GM12878 (cell line): ENCODE measurements around the gene ZMIZ1.

Source experiments
- FOXK2 ChIP-seq: fragments of 450-650 bp; IDR thresholded peaks from 2 replicates; pipeline ENCODE4 v1.6.1; 2017; ENCODE audit warnings: mild to moderate bottlenecking, moderate library complexity
- HDGF ChIP-seq: fragments of 450-650 bp; IDR thresholded peaks from 2 replicates; pipeline ENCODE4 v1.6.1; 2016; ENCODE audit warnings: antibody characterized with exemption
- PAX8 ChIP-seq: fragments of 450-650 bp; IDR thresholded peaks from 2 replicates; pipeline ENCODE4 v1.6.1; 2017; ENCODE audit warnings: mild to moderate bottlenecking, moderate library complexity
- POU2F2 ChIP-seq: IDR thresholded peaks from 3 replicates; pipeline ENCODE4 v1.6.1; 2011; ENCODE audit warnings: low read depth, mild to moderate bottlenecking, low read length, borderline replicate concordance
- TCF7 ChIP-seq: IDR thresholded peaks from 2 replicates; pipeline ENCODE4 v1.6.1; 2014; ENCODE audit warnings: antibody characterized with exemption, borderline replicate concordance
- TF ChIP-seq, protein P1 (sequence below): fragments of 450-650 bp; IDR thresholded peaks from 2 replicates; pipeline ENCODE4 v1.6.1; 2018; ENCODE audit warnings: borderline replicate concordance, mild to moderate bottlenecking; ENCODE audit not compliant: partially characterized antibody
- TF ChIP-seq, protein P2 (sequence below): fragments of 450-650 bp; IDR thresholded peaks from 2 replicates; pipeline ENCODE4 v1.6.1; 2017; ENCODE audit warnings: mild to moderate bottlenecking, moderate library complexity

DNA sequence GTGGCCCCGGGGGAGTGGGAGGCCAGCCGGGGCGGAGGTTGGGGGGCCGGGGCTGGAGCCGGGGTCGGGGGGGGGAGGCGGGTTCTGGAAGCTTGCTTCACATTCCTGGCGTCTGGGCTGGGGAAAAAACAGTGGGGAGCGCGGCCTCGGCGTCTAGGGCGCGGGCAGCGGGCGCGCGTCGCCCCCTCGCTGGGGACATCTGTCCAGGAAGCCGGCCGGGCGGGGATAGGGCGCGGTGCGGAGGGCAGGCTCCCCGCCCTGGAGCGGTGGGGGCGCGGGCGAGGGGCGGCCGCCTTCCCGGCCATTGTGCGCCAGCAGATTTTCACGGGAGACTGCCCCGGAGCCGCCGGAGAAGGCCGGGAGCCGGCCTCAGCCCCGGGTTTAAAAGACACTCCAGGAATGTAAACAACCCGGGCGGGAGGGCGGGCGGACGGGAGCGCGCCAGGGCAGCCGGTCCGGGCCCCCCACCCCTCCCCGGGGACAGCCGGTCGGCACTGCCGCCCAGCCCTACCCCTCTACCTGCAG is 1.4 kb downstream of the ZMIZ1 start:
- TF ChIP-seq PAX8 (no peak), FOXK2 (no peak), HDGF (no peak), POU2F2 (no peak), TCF7 (no peak)
- TF ChIP-seq, protein P1, sequence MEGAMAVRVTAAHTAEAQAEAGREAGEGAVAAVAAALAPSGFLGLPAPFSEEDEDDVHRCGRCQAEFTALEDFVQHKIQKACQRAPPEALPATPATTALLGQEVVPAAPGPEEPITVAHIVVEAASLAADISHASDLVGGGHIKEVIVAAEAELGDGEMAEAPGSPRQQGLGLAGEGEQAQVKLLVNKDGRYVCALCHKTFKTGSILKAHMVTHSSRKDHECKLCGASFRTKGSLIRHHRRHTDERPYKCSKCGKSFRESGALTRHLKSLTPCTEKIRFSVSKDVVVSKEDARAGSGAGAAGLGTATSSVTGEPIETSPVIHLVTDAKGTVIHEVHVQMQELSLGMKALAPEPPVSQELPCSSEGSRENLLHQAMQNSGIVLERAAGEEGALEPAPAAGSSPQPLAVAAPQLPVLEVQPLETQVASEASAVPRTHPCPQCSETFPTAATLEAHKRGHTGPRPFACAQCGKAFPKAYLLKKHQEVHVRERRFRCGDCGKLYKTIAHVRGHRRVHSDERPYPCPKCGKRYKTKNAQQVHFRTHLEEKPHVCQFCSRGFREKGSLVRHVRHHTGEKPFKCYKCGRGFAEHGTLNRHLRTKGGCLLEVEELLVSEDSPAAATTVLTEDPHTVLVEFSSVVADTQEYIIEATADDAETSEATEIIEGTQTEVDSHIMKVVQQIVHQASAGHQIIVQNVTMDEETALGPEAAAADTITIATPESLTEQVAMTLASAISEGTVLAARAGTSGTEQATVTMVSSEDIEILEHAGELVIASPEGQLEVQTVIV = no peak
- TF ChIP-seq, protein P2, sequence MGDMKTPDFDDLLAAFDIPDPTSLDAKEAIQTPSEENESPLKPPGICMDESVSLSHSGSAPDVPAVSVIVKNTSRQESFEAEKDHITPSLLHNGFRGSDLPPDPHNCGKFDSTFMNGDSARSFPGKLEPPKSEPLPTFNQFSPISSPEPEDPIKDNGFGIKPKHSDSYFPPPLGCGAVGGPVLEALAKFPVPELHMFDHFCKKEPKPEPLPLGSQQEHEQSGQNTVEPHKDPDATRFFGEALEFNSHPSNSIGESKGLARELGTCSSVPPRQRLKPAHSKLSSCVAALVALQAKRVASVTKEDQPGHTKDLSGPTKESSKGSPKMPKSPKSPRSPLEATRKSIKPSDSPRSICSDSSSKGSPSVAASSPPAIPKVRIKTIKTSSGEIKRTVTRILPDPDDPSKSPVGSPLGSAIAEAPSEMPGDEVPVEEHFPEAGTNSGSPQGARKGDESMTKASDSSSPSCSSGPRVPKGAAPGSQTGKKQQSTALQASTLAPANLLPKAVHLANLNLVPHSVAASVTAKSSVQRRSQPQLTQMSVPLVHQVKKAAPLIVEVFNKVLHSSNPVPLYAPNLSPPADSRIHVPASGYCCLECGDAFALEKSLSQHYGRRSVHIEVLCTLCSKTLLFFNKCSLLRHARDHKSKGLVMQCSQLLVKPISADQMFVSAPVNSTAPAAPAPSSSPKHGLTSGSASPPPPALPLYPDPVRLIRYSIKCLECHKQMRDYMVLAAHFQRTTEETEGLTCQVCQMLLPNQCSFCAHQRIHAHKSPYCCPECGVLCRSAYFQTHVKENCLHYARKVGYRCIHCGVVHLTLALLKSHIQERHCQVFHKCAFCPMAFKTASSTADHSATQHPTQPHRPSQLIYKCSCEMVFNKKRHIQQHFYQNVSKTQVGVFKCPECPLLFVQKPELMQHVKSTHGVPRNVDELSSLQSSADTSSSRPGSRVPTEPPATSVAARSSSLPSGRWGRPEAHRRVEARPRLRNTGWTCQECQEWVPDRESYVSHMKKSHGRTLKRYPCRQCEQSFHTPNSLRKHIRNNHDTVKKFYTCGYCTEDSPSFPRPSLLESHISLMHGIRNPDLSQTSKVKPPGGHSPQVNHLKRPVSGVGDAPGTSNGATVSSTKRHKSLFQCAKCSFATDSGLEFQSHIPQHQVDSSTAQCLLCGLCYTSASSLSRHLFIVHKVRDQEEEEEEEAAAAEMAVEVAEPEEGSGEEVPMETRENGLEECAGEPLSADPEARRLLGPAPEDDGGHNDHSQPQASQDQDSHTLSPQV = no peak
